GM19397 (cell line): ENCODE measurements around the gene NKAIN2.

Experiments
- ATAC-seq: cut with Tn5 transposase; IDR thresholded peaks from one replicate; pipeline ENCODE4 v1.9.1; 2021; ENCODE audit warnings: mild to moderate bottlenecking, moderate library complexity; ENCODE audit not compliant: unreplicated experiment

NKAIN2 gene

GRCh38 chr6:123803504-123804013, at the start of gene NKAIN2:
Gene NKAIN2, plus strand, starts transcription at chr6:123803865.
- ATAC-seq: peak; percentile 28

GRCh38 chr6:123759472-123759871, 44.2 kb upstream of the NKAIN2 start:
- ATAC-seq: no peak

GRCh38 chr6:123763904-123764303, 39.8 kb upstream of the NKAIN2 start:
- ATAC-seq: no peak

- no peak for ATAC-seq
These were observed 38.9 kb upstream of the NKAIN2 start for GRCh38 chr6:123764722-123765121.

- ATAC-seq: no peak
These were observed 34.7 kb upstream of the NKAIN2 start for GRCh38 chr6:123768921-123769320.

GRCh38 chr6:123769431-123769830, 34.2 kb upstream of the NKAIN2 start:
- no peak for ATAC-seq

- no peak for ATAC-seq
These were observed 33.3 kb upstream of the NKAIN2 start for GRCh38 chr6:123770247-123770949.

GRCh38 chr6:123771126-123771525, 32.5 kb upstream of the NKAIN2 start:
- no peak for ATAC-seq

- no peak for ATAC-seq
These were observed 26.1 kb upstream of the NKAIN2 start for GRCh38 chr6:123777563-123777962.

- no peak for ATAC-seq
These were observed 23.6 kb upstream of the NKAIN2 start for GRCh38 chr6:123780021-123780420.

- ATAC-seq: no peak
These were observed 19.3 kb upstream of the NKAIN2 start for GRCh38 chr6:123784330-123784729.

GRCh38 chr6:123785039-123785438, 18.6 kb upstream of the NKAIN2 start:
- ATAC-seq: no peak

- no peak for ATAC-seq
These were observed 15.3 kb upstream of the NKAIN2 start for GRCh38 chr6:123788319-123788718.

GRCh38 chr6:123794190-123794589, 9.5 kb upstream of the NKAIN2 start:
- ATAC-seq: no peak

GRCh38 chr6:123794799-123795198, 8.9 kb upstream of the NKAIN2 start:
- ATAC-seq: no peak

GRCh38 chr6:123801067-123801466, 2.6 kb upstream of the NKAIN2 start:
- no peak for ATAC-seq

- peak; percentile 14 for ATAC-seq
These were observed 1.3 kb upstream of the NKAIN2 start for GRCh38 chr6:123802351-123802696.

- peak; percentile 97 for ATAC-seq
These were observed 765 bp upstream of the NKAIN2 start for GRCh38 chr6:123802697-123803503.

GRCh38 chr6:123804014-123804786, 535 bp downstream of the NKAIN2 start:
- no peak for ATAC-seq

- no peak for ATAC-seq
These were observed 1.3 kb downstream of the NKAIN2 start for GRCh38 chr6:123804787-123805540.

- ATAC-seq: no peak
These were observed 2.3 kb downstream of the NKAIN2 start for GRCh38 chr6:123805921-123806320.
